PFSK-1 (cell line): ENCODE results near the gene PXDN.

Experiments used
- FOXP2 ChIP-seq: optimal IDR thresholded peaks from 2 replicates; pipeline ENCODE3; 2011; ENCODE audit warnings: borderline replicate concordance, control low read depth, inconsistent platforms; ENCODE audit not compliant: insufficient read depth; ENCODE audit errors: extremely low read length, extremely low read depth
- POLR2AphosphoS5 ChIP-seq: IDR thresholded peaks from 2 replicates; pipeline ENCODE4 v1.6.1; 2012; ENCODE audit warnings: low read depth, mild to moderate bottlenecking, control low read depth, low read length, moderate library complexity
- SIN3A ChIP-seq: IDR thresholded peaks from 2 replicates; pipeline ENCODE4 v1.6.1; 2012; ENCODE audit warnings: mild to moderate bottlenecking, low read length, moderate library complexity, borderline replicate concordance; ENCODE audit not compliant: insufficient read depth
- TAF1 ChIP-seq: IDR thresholded peaks from 2 replicates; pipeline ENCODE4 v1.6.1; 2012; ENCODE audit warnings: low read length, control low read depth, borderline replicate concordance; ENCODE audit not compliant: insufficient read depth
- TF ChIP-seq, protein P1 (sequence below), 2 experiments: IDR thresholded peaks; 2 replicates each; pipeline versions ENCODE4 v1.6.1 to v1.8.0; 2011 to 2012; ENCODE audit warnings: low read depth in 2 of 2, low read length in 2 of 2, control low read depth in 1 of 2, inconsistent platforms in 1 of 2, mild to moderate bottlenecking in 1 of 2, moderate library complexity in 1 of 2; ENCODE audit not compliant: insufficient read depth in 1 of 2

The PXDN gene

DNA sequence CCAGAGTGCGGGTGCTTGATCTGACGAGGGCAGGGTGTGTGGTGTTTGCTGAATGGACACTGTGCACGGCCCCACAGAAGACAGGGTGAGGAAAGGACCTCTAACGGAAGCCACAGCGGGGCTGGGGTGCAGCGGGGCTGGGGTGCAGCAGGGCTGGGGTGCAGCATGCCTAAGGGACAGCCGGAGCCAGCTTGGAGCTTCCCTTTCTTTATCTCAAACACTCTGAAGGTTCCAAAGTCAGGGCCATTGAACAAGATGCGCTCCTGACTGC is 35.0 kb downstream of the PXDN start:
- no peak for TF ChIP-seq SIN3A
- no peak; the same call in 1 of the 2 replicates for TF ChIP-seq POLR2AphosphoS5
- TF ChIP-seq, protein P1, sequence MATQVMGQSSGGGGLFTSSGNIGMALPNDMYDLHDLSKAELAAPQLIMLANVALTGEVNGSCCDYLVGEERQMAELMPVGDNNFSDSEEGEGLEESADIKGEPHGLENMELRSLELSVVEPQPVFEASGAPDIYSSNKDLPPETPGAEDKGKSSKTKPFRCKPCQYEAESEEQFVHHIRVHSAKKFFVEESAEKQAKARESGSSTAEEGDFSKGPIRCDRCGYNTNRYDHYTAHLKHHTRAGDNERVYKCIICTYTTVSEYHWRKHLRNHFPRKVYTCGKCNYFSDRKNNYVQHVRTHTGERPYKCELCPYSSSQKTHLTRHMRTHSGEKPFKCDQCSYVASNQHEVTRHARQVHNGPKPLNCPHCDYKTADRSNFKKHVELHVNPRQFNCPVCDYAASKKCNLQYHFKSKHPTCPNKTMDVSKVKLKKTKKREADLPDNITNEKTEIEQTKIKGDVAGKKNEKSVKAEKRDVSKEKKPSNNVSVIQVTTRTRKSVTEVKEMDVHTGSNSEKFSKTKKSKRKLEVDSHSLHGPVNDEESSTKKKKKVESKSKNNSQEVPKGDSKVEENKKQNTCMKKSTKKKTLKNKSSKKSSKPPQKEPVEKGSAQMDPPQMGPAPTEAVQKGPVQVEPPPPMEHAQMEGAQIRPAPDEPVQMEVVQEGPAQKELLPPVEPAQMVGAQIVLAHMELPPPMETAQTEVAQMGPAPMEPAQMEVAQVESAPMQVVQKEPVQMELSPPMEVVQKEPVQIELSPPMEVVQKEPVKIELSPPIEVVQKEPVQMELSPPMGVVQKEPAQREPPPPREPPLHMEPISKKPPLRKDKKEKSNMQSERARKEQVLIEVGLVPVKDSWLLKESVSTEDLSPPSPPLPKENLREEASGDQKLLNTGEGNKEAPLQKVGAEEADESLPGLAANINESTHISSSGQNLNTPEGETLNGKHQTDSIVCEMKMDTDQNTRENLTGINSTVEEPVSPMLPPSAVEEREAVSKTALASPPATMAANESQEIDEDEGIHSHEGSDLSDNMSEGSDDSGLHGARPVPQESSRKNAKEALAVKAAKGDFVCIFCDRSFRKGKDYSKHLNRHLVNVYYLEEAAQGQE (IDR thresholded peaks at IDR 0.05; ENCODE audit: insufficient read depth in 1 of 2, low read depth in 2 of 2, low read length in 2 of 2): no peak
- no peak for TF ChIP-seq TAF1
- no peak for TF ChIP-seq FOXP2

DNA sequence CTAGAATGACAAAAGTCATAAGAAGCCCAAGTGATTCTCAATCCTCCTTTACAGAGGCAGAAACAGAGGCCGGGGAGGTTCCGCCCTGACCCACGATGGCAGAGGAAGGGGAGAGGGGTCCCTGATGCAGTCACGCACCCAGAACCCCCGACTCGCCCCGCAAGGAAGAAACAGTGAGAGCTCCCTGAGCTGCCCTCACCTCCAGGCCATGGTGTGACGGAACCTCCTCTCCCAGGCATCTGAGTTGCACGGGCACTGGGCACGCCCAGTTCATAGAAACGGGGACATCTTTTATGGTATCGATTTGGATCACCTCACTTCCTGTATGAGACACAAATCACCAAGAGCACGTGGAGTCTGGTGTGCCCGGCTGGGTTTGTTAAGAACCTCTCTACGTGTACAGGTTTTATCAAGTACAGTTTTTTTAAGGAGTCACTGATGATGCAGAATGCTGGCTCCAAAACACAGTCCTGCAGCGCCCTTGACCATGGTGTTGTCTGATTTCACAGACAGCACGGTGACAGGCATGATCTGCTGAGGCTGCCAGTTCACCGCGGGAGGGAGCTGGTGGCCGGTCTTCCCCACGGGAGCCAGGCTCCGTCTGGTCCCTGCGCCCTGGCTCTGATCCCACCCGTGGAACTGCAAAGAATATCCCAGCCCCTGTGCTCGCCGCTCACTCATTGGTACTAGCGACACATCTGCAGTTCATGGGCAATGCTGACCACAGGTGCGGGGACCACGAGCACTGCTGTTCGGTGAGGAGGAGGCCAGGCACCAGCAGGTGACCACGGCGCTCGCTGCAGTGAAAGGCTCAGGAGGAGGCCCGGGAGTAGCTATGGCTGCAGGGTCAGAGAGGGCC is 35.6 kb downstream of the PXDN start:
- TF ChIP-seq POLR2AphosphoS5 (peak; percentile 21; the same call in 1 of the 2 replicates), FOXP2 (no peak)

DNA sequence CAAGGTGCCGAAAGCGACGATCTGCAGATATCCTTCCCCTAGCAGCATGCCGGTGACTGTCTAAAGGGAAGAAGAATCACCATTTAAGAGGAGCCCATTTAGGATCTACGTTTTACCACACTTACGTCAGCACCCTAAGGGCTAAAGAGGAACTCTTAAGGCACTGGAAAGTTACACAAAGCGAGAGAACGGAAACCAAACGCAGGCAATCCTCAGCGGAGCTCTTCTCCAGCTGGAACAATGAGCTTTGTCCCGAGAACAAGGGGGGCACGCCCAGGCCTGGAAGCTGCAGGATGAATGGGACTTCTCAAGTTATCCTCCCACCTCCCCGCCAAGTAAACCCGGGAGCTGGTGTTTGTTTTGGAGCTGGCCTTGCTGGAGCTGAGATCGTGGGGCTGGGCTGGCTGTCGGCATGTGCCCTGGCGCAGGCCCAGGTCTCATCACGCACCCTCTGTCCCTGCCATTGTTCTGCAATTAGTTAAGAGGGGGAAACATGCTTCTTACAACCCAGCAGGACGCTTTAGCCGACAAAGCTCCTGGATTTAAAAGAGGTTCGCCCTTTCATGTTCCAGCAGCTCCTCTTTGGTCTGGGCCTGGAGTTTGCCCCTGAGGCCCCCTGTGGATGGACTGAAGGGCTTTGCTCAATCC is 36.4 kb downstream of the PXDN start:
- TF ChIP-seq TAF1: peak; percentile 29; the same call in 1 of the 2 replicates
- TF ChIP-seq SIN3A: peak; percentile 95; the same call in 1 of the 2 replicates
- TF ChIP-seq POLR2AphosphoS5: peak; percentile 60; the same call in 1 of the 2 replicates
- TF ChIP-seq FOXP2: no peak
- TF ChIP-seq, protein P1 (IDR thresholded peaks at IDR 0.05; ENCODE audit: insufficient read depth in 1 of 2, low read depth in 2 of 2, low read length in 2 of 2): 0 out of 4 replicates have a peak, but pooled peaks of 1 of the 2 experiments have one; percentile 47

DNA sequence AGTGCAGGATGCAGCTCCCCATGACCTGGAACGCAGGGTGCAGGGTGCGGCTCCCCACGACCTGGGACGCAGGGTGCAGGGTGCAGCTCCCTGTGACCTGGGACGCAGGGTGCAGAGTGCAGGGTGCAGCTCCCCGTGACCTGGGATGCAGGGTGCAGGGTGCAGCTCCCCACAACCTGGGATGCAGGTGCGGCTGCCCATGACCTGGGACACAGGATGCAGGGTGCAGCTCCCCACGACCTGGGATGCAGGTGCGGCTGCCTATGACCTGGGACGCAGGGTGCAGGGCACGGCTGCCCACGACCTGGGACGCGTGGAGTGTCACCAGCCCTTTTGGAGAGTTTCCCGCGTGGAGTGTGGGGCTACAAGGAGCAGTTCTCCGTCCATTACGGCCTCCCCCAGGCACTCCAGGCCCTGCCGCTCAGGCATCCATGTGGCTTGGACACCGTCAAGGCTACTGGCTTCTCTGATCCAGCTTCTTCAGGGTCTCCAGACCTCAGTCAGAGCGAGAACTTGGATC is 38.7 kb downstream of the PXDN start:
- no peak for TF ChIP-seq FOXP2
- TF ChIP-seq TAF1: no peak
- TF ChIP-seq, protein P1 (IDR thresholded peaks at IDR 0.05; ENCODE audit: insufficient read depth in 1 of 2, low read depth in 2 of 2, low read length in 2 of 2): no peak
- TF ChIP-seq POLR2AphosphoS5: no peak; the same call in none of the 2 replicates
- no peak for TF ChIP-seq SIN3A

DNA sequence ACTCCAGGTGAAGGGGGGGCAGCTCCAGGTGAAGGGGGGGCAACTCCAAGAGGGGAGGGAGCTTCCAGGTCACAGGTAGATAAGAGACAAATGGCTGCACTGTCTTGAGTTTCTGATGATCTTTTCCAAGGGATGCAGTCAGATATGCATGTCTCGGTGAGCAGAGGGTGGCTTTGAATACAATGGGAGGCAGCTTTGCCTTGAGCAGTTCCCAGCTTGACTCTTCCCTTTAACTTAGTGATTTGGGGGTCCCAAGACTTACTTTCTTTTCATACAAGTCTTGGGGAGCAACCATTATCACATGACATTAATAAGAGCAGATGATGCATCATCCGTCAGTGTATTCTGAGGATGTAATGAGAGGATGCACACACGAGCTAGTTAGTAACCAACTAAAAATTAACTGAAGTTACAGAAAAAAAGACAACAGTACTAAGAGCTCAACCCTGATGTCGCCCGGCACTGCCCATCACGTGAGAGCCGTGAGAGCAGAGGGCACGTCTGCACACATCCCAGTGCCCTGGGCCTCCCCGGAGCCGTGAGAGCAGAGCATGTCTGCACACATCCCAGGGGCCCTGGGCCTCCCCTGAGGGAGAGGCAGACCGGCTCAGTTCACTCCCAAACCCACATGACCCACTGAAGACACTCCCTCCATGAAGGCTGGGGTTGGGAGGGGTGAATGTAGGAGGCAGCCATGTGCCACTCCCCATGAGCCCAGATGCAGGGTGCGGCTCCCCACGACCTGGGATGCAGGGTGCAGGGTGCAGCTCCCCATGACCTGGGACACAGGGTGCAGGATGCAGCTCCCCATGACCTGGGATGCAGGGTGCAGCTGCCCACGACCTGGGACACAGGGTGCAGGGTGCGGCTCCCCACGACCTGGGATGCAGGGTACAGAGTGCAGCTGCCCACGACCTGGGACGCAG is 39.4 kb downstream of the PXDN start:
- TF ChIP-seq, protein P1 (IDR thresholded peaks at IDR 0.05; ENCODE audit: insufficient read depth in 1 of 2, low read depth in 2 of 2, low read length in 2 of 2): no peak
- TF ChIP-seq POLR2AphosphoS5 (0 out of 2 replicates have a peak, but pooled peaks have one; percentile 49), FOXP2 (no peak)
